ENCODE data around the gene PYGO2.

PYGO2 gene

GRCh38 chr1:154955718-154956543 lies 5.7 kb downstream of the PYGO2 start, which contains the start of gene PBXIP1:
PBXIP1 (minus strand) TSS chr1:154956099; CDS start chr1:154953721, 2,378 bp downstream.
- Histone ChIP-seq H3K36me3 (peaks cover 14% of the 10 kb centered on the region), H3K27me3 (no peaks in the 10 kb centered on the region), H3K4me1 (peaks cover 8% of the 10 kb centered on the region; the same call in 1 of the 2 replicates), H3K4me3 (ENCODE audit: low read depth, low read length) (peak within 1 kb of the TSS; percentile 76), H3K9me3 (no peaks in the 10 kb centered on the region)
- TF ChIP-seq CTCF (IDR thresholded peaks at IDR 0.05; ENCODE audit: low read depth, low read length): no peak
- DNase-seq: peak; percentile 82

GRCh38 chr1:154955039-154955717 lies 6.4 kb downstream of the PYGO2 start:
- H3K9me3 ChIP-seq: no peaks in the 10 kb centered on the region
- peaks cover 14% of the 10 kb centered on the region for H3K36me3 ChIP-seq
- H3K27me3 ChIP-seq: no peaks in the 10 kb centered on the region
- peak; percentile 57 for DNase-seq
- peaks cover 8% of the 10 kb centered on the region; the same call in 1 of the 2 replicates for H3K4me1 ChIP-seq
- peak overlapping the region; percentile 76 for H3K4me3 ChIP-seq (ENCODE audit: low read depth, low read length)
- TF ChIP-seq CTCF (IDR thresholded peaks at IDR 0.05; ENCODE audit: low read depth, low read length): no peak

- H3K4me1 ChIP-seq: peaks cover 8% of the 10 kb centered on the region; the same call in 1 of the 2 replicates
- no peaks in the 10 kb centered on the region for H3K27me3 ChIP-seq
- H3K36me3 ChIP-seq: peaks cover 12% of the 10 kb centered on the region
- no peak for DNase-seq
- no peaks in the 10 kb centered on the region for H3K9me3 ChIP-seq
- no peak for TF ChIP-seq CTCF (IDR thresholded peaks at IDR 0.05; ENCODE audit: low read depth, low read length)
- H3K4me3 ChIP-seq (ENCODE audit: low read depth, low read length): no peak overlapping the region
Measured at GRCh38 chr1:154954541-154954940, 7.0 kb downstream of the PYGO2 start.

GRCh38 chr1:154953611-154954038 lies 8.0 kb downstream of the PYGO2 start:
- Histone ChIP-seq H3K4me1 (peaks cover 8% of the 10 kb centered on the region; the same call in 1 of the 2 replicates), H3K4me3 (ENCODE audit: low read depth, low read length) (no peak overlapping the region), H3K9me3 (no peaks in the 10 kb centered on the region), H3K27me3 (no peaks in the 10 kb centered on the region), H3K36me3 (peaks cover 3% of the 10 kb centered on the region; the same call in 1 of the 2 replicates)
- no peak for TF ChIP-seq CTCF (IDR thresholded peaks at IDR 0.05; ENCODE audit: low read depth, low read length)
- DNase-seq: no peak

GRCh38 chr1:154952664-154953063 lies 8.9 kb downstream of the PYGO2 start:
- Histone ChIP-seq H3K4me3 (ENCODE audit: low read depth, low read length) (no peak overlapping the region), H3K27me3 (no peaks in the 10 kb centered on the region), H3K4me1 (peaks cover 8% of the 10 kb centered on the region; the same call in 1 of the 2 replicates), H3K36me3 (no peaks in the 10 kb centered on the region), H3K9me3 (no peaks in the 10 kb centered on the region)
- no peak for TF ChIP-seq CTCF (IDR thresholded peaks at IDR 0.05; ENCODE audit: low read depth, low read length)
- DNase-seq: no peak
